Fibroblast of lung (primary cell): ENCODE results near the gene MAP2K5. TPM values are rescaled to one million over a fixed set of nuclear protein-coding genes. Genes with fewer than 3 reads are reported as not detected.

ENCODE experiments used
- DNase-seq, 2 donors: peaks; one replicate each; pipeline versions ENCODE4 v3.0.0 to v3.0.0-alpha.2; 2010; ENCODE audit warnings: low read depth in 2 of 2
- H2AFZ ChIP-seq: 2 replicates; pipeline ENCODE4 v1.5.1; 2012; ENCODE audit warnings: low read length, control low read depth, inconsistent platforms
- H3K27ac ChIP-seq: 2 replicates; pipeline ENCODE4 v1.5.1; 2011; ENCODE audit warnings: low read length, control low read depth; ENCODE audit not compliant: insufficient read depth
- H3K27me3 ChIP-seq: 2 replicates; pipeline ENCODE4 v1.5.1; 2011; ENCODE audit warnings: mild to moderate bottlenecking, low read length; ENCODE audit not compliant: control insufficient read depth, insufficient read depth
- H3K36me3 ChIP-seq: 2 replicates; pipeline ENCODE4 v1.5.1; 2011; ENCODE audit warnings: low read length; ENCODE audit not compliant: control insufficient read depth, insufficient read depth
- H3K4me1 ChIP-seq: 2 replicates; pipeline ENCODE4 v1.5.1; 2011; ENCODE audit warnings: low read length; ENCODE audit not compliant: control insufficient read depth, insufficient read depth; ENCODE audit errors: extremely low read depth
- H3K4me2 ChIP-seq: 2 replicates; pipeline ENCODE4 v1.5.1; 2011; ENCODE audit warnings: low read length, control low read depth; ENCODE audit not compliant: insufficient read depth; ENCODE audit errors: extremely low read depth
- H3K4me3 ChIP-seq, 4 experiments: fragments of 200-600 bp in 1 of 4; sonication (generic) in 1 of 4; replicated peaks in 1 of 4; 2 replicates each; pipeline ENCODE4 v1.5.1; 2011 to 2016; ENCODE audit warnings: low read length in 4 of 4, low read depth in 3 of 4, mild to moderate bottlenecking in 3 of 4, control low read depth in 2 of 4, inconsistent platforms in 1 of 4, mixed read lengths in 1 of 4; ENCODE audit not compliant: insufficient read depth in 1 of 4; ENCODE audit errors: control extremely low read depth in 1 of 4
- H3K79me2 ChIP-seq: 2 replicates; pipeline ENCODE4 v1.5.1; 2012; ENCODE audit warnings: mild to moderate bottlenecking, low read length, inconsistent platforms; ENCODE audit not compliant: control insufficient read depth, insufficient read depth
- H3K9ac ChIP-seq: 2 replicates; pipeline ENCODE4 v1.5.1; 2011; ENCODE audit warnings: mild to moderate bottlenecking, low read length, control low read depth; ENCODE audit not compliant: insufficient read depth
- H3K9me3 ChIP-seq: 2 replicates; pipeline ENCODE4 v1.5.1; 2012; ENCODE audit warnings: low read depth, low read length; ENCODE audit not compliant: control insufficient read depth, insufficient read depth
- H4K20me1 ChIP-seq: 2 replicates; pipeline ENCODE4 v1.5.1; 2011; ENCODE audit warnings: low read length; ENCODE audit not compliant: control insufficient read depth, insufficient read depth; ENCODE audit errors: extremely low read depth
- CTCF ChIP-seq, 2 donors: IDR thresholded peaks in 1 of 2; conservative IDR thresholded peaks in 1 of 2; 1 replicate in 1 of 2; 2 replicates in 1 of 2; pipeline ENCODE4 v1.5.1; 2011 to 2012; ENCODE audit warnings: low read length in 2 of 2, control low read depth in 1 of 2, inconsistent platforms in 1 of 2, low read depth in 1 of 2, mild to moderate bottlenecking in 1 of 2
- EZH2 ChIP-seq: IDR thresholded peaks from 2 replicates; pipeline ENCODE4 v1.5.1; 2012; ENCODE audit warnings: low read length, control low read depth, mild to moderate bottlenecking; ENCODE audit errors: missing control alignments
- polyA plus RNA-seq, 2 donors: library from polyadenylated mRNA; depleted of rRNA in 1 of 2; stranded (reverse) in 1 of 2; unstranded in 1 of 2; fragments of >200 nt; gene quantifications; 2 replicates each; pipeline ENCODE4 v1.2.1, GENCODE V29; 2011 to 2012; ENCODE audit warnings: missing spikeins in 1 of 2
- total RNA-seq: library from RNA; depleted of rRNA; stranded (reverse); fragments of >200 nt; gene quantifications from 2 replicates; pipeline ENCODE4 v1.2.1, GENCODE V29; 2014

Gene MAP2K5
- total and polyA plus RNA-seq, 2 donors (not counting 1 experiment from before 2014, with no cell fraction given), result 5.7 to 10.2 TPM

GRCh38 chr15:67607329-67607728 lies 64.8 kb downstream of the MAP2K5 start:
- Histone ChIP-seq H3K27me3 (no peaks in the 10 kb centered on the region), H2AFZ (no peak overlapping the region), H3K4me2 (no peak overlapping the region), H3K4me1 (no peaks in the 10 kb centered on the region), H3K79me2 (no peaks in the 10 kb centered on the region), H3K9ac (no peak overlapping the region), H4K20me1 (no peaks in the 10 kb centered on the region), H3K27ac (no peak overlapping the region), H3K4me3 (no peak overlapping the region), H3K9me3 (no peaks in the 10 kb centered on the region), H3K36me3 (no peaks in the 10 kb centered on the region)
- TF ChIP-seq CTCF (conservative IDR thresholded peaks at IDR 0.05 in 1 of 2, IDR thresholded peaks at IDR 0.05 in 1 of 2; ENCODE audit: low read depth in 1 of 2, low read length in 2 of 2), result no peak
- no peak for TF ChIP-seq EZH2
- DNase-seq, result no peak

DNA sequence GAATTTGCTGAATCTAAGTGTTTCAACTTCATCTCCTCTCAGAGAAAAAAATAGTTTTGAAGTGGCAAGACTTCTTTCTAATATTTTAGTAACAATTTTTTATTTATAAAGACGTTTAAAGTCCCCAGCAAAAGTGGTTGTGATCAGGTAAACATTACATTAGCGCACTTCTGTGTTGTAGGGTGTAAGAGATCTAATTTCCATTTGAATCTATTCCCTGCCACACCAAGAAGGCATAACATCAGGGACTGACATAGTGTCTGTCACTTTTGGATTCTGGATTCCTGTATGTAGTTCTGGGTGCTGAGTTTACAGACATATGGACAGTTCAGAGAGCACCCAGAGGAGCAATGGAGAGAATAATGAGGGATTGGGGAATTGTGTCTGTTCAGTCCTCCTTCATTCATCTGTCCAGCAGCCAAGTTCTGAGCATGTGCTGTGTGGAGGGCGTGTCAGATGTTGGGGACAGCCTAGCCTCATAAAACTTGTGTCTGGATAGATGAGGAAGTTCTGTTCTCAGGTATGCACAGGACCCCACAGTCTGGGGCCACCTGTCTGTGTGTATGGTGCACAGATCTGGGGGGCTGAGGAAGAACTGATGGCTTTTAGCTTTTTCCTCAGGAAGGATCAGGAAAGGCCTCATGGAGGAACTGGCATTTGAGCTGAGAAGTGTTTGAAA lies 65.6 kb downstream of the MAP2K5 start:
- TF ChIP-seq EZH2 (no peak), CTCF (conservative IDR thresholded peaks at IDR 0.05 in 1 of 2, IDR thresholded peaks at IDR 0.05 in 1 of 2; ENCODE audit: low read depth in 1 of 2, low read length in 2 of 2) (no peak)
- H3K27ac ChIP-seq, result no peak overlapping the region
- no peak for DNase-seq
- no peak overlapping the region for H3K4me2 ChIP-seq
- no peaks in the 10 kb centered on the region for H3K27me3 ChIP-seq
- H3K4me3 ChIP-seq, result no peak overlapping the region
- H3K36me3 ChIP-seq, result no peaks in the 10 kb centered on the region
- no peak overlapping the region for H2AFZ ChIP-seq
- no peaks in the 10 kb centered on the region for H3K9me3 ChIP-seq
- H3K4me1 ChIP-seq, result no peaks in the 10 kb centered on the region
- no peak overlapping the region for H3K9ac ChIP-seq
- H3K79me2 ChIP-seq, result no peaks in the 10 kb centered on the region
- H4K20me1 ChIP-seq, result no peaks in the 10 kb centered on the region

DNA sequence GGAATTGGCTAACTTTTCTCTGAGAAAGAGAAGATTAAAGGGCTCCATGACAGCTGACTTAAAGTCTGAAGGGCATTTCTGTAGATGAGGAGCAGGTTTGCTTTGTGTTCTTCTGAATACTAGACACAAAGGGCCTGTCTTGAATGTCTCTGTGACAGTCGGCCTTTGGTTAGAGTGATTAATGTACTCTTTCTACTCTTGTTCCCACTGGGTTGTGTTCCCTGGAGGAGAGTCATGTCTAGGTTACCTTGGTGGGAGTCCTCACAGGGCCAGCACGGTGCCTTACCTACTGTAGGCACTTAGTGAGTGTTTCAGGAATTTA lies 66.1 kb downstream of the MAP2K5 start:
- H3K4me3 ChIP-seq, result no peak overlapping the region
- H3K4me2 ChIP-seq, result no peak overlapping the region
- H3K27me3 ChIP-seq, result no peaks in the 10 kb centered on the region
- H3K79me2 ChIP-seq, result no peaks in the 10 kb centered on the region
- H3K36me3 ChIP-seq, result no peaks in the 10 kb centered on the region
- H3K4me1 ChIP-seq, result no peaks in the 10 kb centered on the region
- H3K9me3 ChIP-seq, result no peaks in the 10 kb centered on the region
- no peak overlapping the region for H3K9ac ChIP-seq
- H3K27ac ChIP-seq, result no peak overlapping the region
- no peak for DNase-seq
- no peaks in the 10 kb centered on the region for H4K20me1 ChIP-seq
- TF ChIP-seq CTCF (conservative IDR thresholded peaks at IDR 0.05 in 1 of 2, IDR thresholded peaks at IDR 0.05 in 1 of 2; ENCODE audit: low read depth in 1 of 2, low read length in 2 of 2) (no peak), EZH2 (no peak)
- no peak overlapping the region for H2AFZ ChIP-seq
